Measurements from ENCODE around the gene S100A3.

S100A3 gene

DNA sequence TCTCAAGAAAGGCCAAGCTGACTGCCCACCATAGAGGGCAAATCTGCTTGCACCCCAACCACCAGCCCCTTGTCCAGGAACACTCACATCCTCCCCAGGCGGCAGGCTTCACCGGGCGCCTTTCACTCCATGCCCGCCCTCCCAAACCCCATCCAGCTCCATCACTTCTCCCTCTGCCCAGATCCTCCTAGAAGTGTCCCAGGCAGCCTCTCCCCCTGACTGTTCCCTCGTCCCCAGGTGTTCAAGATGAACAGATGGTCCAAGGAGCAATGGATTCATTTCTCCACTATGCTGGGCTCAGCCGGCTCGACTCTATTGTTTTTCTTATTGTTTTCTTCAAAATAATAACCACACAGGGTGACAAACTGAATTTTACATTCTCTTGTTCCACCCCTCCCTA is 35.4 kb downstream of the S100A3 start:
- no peak overlapping the region for H3K9ac ChIP-seq
- TF ChIP-seq, protein P1, sequence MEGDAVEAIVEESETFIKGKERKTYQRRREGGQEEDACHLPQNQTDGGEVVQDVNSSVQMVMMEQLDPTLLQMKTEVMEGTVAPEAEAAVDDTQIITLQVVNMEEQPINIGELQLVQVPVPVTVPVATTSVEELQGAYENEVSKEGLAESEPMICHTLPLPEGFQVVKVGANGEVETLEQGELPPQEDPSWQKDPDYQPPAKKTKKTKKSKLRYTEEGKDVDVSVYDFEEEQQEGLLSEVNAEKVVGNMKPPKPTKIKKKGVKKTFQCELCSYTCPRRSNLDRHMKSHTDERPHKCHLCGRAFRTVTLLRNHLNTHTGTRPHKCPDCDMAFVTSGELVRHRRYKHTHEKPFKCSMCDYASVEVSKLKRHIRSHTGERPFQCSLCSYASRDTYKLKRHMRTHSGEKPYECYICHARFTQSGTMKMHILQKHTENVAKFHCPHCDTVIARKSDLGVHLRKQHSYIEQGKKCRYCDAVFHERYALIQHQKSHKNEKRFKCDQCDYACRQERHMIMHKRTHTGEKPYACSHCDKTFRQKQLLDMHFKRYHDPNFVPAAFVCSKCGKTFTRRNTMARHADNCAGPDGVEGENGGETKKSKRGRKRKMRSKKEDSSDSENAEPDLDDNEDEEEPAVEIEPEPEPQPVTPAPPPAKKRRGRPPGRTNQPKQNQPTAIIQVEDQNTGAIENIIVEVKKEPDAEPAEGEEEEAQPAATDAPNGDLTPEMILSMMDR (conservative IDR thresholded peaks at IDR 0.05; ENCODE audit: low read depth, low read length) = no peak
- H3K27me3 ChIP-seq (ENCODE audit: insufficient read depth, low read depth) = no peaks in the 10 kb centered on the region
- no peak overlapping the region for H3K4me3 ChIP-seq (IDR thresholded peaks at IDR 0.05; ENCODE audit: insufficient read depth, low read depth, low read length)
- no peaks in the 10 kb centered on the region for H3K79me2 ChIP-seq (ENCODE audit: insufficient read depth, low read depth)
- peaks cover 13% of the 10 kb centered on the region for H3K4me1 ChIP-seq (ENCODE audit: low read depth, poor library complexity, severe bottlenecking)
- H3K36me3 ChIP-seq (ENCODE audit: insufficient read depth) = no peaks in the 10 kb centered on the region
- H4K20me1 ChIP-seq (ENCODE audit: insufficient read depth) = no peaks in the 10 kb centered on the region
- H3K4me2 ChIP-seq = no peak overlapping the region
- H2AFZ ChIP-seq (ENCODE audit: low read depth) = no peak overlapping the region
- H3K27ac ChIP-seq = no peak overlapping the region

- Histone ChIP-seq H4K20me1 (ENCODE audit: insufficient read depth) (no peaks in the 10 kb centered on the region), H3K79me2 (ENCODE audit: insufficient read depth, low read depth) (no peaks in the 10 kb centered on the region), H3K36me3 (ENCODE audit: insufficient read depth) (no peaks in the 10 kb centered on the region), H3K27me3 (ENCODE audit: insufficient read depth, low read depth) (no peaks in the 10 kb centered on the region), H3K4me2 (no peak overlapping the region), H3K27ac (no peak overlapping the region), H3K4me3 (IDR thresholded peaks at IDR 0.05; ENCODE audit: insufficient read depth, low read depth, low read length) (no peak overlapping the region), H3K4me1 (ENCODE audit: low read depth, poor library complexity, severe bottlenecking) (peaks cover 10% of the 10 kb centered on the region), H2AFZ (ENCODE audit: low read depth) (no peak overlapping the region), H3K9ac (no peak overlapping the region)
- TF ChIP-seq, protein P1 (conservative IDR thresholded peaks at IDR 0.05; ENCODE audit: low read depth, low read length) = no peak
Measured at GRCh38 chr1:153513023-153513422, 36.0 kb downstream of the S100A3 start.

DNA sequence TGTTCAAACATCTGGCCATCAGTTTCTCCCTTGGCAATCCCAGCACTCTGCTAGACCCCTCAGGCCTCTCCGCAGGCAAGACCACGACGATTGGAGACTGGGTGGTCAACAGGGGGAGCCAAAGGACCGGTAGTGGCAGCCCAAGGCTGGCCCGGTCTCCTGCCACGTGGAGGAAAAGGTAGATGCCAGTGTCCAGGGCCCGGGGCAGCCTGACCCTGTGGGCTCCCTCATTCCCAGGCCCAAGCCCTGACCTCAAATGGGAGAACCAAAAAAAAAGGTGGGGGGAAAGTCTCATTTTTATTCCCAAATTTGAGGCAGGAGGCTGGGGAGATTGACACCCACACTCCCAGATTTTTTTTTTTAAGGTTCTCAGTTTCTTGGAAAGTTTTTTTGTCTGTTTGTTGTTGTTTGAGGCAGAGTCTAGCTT is 38.1 kb downstream of the S100A3 start:
- Histone ChIP-seq H3K4me3 (IDR thresholded peaks at IDR 0.05; ENCODE audit: insufficient read depth, low read depth, low read length) (no peak overlapping the region), H3K27ac (no peak overlapping the region), H3K4me2 (peak overlapping the region; percentile 18), H3K9ac (peak overlapping the region; percentile 23; the same call in 1 of the 2 replicates), H4K20me1 (ENCODE audit: insufficient read depth) (no peaks in the 10 kb centered on the region), H3K79me2 (ENCODE audit: insufficient read depth, low read depth) (no peaks in the 10 kb centered on the region), H3K27me3 (ENCODE audit: insufficient read depth, low read depth) (no peaks in the 10 kb centered on the region), H3K4me1 (ENCODE audit: low read depth, poor library complexity, severe bottlenecking) (peaks cover 10% of the 10 kb centered on the region), H3K36me3 (ENCODE audit: insufficient read depth) (no peaks in the 10 kb centered on the region), H2AFZ (ENCODE audit: low read depth) (peak overlapping the region; percentile 80)
- TF ChIP-seq, protein P1 (conservative IDR thresholded peaks at IDR 0.05; ENCODE audit: low read depth, low read length) = peak; percentile 100

GRCh38 chr1:153509729-153510354 is 39.2 kb downstream of the S100A3 start:
- peaks cover 10% of the 10 kb centered on the region for H3K4me1 ChIP-seq (ENCODE audit: low read depth, poor library complexity, severe bottlenecking)
- no peaks in the 10 kb centered on the region for H3K27me3 ChIP-seq (ENCODE audit: insufficient read depth, low read depth)
- no peaks in the 10 kb centered on the region for H4K20me1 ChIP-seq (ENCODE audit: insufficient read depth)
- no peaks in the 10 kb centered on the region for H3K36me3 ChIP-seq (ENCODE audit: insufficient read depth)
- H3K9ac ChIP-seq = no peak overlapping the region
- no peak overlapping the region for H3K4me2 ChIP-seq
- no peaks in the 10 kb centered on the region for H3K79me2 ChIP-seq (ENCODE audit: insufficient read depth, low read depth)
- no peak overlapping the region for H3K4me3 ChIP-seq (IDR thresholded peaks at IDR 0.05; ENCODE audit: insufficient read depth, low read depth, low read length)
- TF ChIP-seq, protein P1 (conservative IDR thresholded peaks at IDR 0.05; ENCODE audit: low read depth, low read length) = peak; percentile 99
- H3K27ac ChIP-seq = no peak overlapping the region
- peak overlapping the region; percentile 80; the same call in 1 of the 2 replicates for H2AFZ ChIP-seq (ENCODE audit: low read depth)

Data from KMS-11 (cell line).